ENCODE data around the gene PRPF8.
A peak's percentile ranks its signal among the peaks of the same experiment; 100 is the strongest.
"Not testable (repeated sequence)": the region's sequence is repeated elsewhere in the genome, so short reads cannot be mapped to it uniquely, and the experiment has no call there.

The PRPF8 gene

DNA sequence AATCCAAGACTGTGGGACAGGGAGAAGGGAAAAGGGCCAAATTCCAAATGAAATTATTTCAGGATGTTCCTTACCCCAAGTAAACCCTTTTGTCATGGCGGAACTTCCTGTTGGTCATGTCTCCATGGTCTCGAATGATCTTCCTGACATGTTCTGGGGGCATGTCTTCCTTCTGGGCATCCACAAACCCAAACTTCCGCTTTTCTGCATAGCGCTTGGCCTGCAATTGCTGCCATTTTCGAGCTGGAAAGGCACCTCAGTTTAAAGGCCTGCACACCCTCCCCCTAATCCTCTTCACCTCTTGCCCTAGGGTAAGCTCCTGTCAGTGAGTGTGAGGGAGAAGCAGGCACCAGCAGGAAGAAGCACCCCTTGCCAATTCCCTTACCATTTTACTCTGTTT lies 1.2 kb downstream of the PRPF8 start:
- peak overlapping the region; percentile 73 for H3K4me3 ChIP-seq (ENCODE audit: low read depth, low read length)
- DNase-seq (ENCODE audit: low read depth) = no peak
- TF ChIP-seq, protein P1, sequence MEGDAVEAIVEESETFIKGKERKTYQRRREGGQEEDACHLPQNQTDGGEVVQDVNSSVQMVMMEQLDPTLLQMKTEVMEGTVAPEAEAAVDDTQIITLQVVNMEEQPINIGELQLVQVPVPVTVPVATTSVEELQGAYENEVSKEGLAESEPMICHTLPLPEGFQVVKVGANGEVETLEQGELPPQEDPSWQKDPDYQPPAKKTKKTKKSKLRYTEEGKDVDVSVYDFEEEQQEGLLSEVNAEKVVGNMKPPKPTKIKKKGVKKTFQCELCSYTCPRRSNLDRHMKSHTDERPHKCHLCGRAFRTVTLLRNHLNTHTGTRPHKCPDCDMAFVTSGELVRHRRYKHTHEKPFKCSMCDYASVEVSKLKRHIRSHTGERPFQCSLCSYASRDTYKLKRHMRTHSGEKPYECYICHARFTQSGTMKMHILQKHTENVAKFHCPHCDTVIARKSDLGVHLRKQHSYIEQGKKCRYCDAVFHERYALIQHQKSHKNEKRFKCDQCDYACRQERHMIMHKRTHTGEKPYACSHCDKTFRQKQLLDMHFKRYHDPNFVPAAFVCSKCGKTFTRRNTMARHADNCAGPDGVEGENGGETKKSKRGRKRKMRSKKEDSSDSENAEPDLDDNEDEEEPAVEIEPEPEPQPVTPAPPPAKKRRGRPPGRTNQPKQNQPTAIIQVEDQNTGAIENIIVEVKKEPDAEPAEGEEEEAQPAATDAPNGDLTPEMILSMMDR (conservative IDR thresholded peaks at IDR 0.05; ENCODE audit: low read depth, low read length) = no peak

DNA sequence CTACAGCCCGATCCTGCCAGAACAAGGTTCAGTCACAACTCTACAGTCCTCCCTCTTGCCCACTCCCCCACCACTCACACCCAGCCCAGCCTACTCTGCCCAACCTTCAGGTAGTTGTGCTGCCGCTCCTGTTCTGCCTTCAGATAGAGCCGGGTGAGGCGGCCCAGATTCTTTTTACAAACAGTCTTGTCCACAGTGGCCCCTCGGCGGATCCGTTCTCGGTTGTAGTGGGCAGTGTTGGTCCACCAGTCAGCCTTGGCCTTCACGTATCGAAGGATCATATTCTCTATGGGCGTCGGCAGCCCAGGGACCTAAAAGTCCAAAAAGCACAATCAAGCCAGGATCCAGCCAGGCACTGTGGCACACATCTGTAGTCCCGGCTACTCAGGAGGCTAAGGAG lies 8.3 kb downstream of the PRPF8 start:
- DNase-seq (ENCODE audit: low read depth) = no peak
- TF ChIP-seq, protein P1 (conservative IDR thresholded peaks at IDR 0.05; ENCODE audit: low read depth, low read length) = no peak
- no peak overlapping the region for H3K4me3 ChIP-seq (ENCODE audit: low read depth, low read length)

- no peak overlapping the region for H3K4me3 ChIP-seq (ENCODE audit: low read depth, low read length)
- TF ChIP-seq, protein P1 (conservative IDR thresholded peaks at IDR 0.05; ENCODE audit: low read depth, low read length) = no peak
- no peak for DNase-seq (ENCODE audit: low read depth)
Measured at GRCh38 chr17:1673041-1673785, 11.5 kb downstream of the PRPF8 start.

- not testable (repeated sequence) for DNase-seq (ENCODE audit: low read depth); H3K4me3 ChIP-seq (ENCODE audit: low read depth, low read length)
Measured at GRCh38 chr17:1663934-1664333, 20.7 kb downstream of the PRPF8 start.

DNA sequence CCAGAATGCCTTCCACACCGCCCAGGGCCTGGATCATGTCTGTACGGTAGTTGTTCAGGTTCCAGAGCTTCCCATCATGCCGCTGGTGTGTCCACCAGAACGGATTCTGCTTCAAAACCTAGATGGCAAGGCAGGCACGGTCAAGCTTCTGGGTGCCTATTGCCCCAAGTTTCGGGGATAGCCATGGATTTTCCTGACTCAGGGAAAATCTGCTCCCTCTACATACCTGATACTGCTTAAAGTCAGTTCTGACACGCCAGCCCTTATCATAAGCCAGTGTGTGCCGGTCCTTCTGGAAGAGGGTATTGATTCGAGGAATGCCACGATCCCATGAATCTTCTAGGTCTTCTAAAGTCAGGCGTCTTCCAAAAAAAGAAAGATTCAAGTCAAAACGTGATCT lies 23.6 kb downstream of the PRPF8 start:
- TF ChIP-seq, protein P1 (conservative IDR thresholded peaks at IDR 0.05; ENCODE audit: low read depth, low read length) = no peak
- DNase-seq (ENCODE audit: low read depth) = no peak
- H3K4me3 ChIP-seq (ENCODE audit: low read depth, low read length) = no peak overlapping the region

- no peak for DNase-seq (ENCODE audit: low read depth)
- H3K4me3 ChIP-seq (ENCODE audit: low read depth, low read length) = no peak overlapping the region
- TF ChIP-seq, protein P1 (conservative IDR thresholded peaks at IDR 0.05; ENCODE audit: low read depth, low read length) = no peak
Measured at GRCh38 chr17:1658100-1658499, 26.6 kb downstream of the PRPF8 start.

DNA sequence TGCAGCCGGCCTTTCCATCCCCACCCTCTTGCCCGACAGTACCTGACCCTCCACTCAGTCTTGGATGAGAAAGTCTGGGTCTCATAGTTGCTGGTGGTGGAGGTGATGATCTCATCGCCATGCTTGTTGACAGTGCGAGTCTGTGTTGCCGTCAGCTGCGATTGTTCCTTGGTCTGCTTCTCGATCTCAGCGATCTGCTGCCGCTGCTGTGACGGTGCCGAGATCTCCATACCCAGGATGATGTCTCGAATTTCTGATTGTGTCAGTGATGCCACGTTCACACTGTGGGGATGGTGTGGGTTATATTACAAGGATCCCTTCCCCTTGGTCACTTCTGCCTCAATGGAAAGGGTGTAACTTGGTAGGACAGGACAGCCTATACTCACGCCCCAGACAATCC lies 30.9 kb downstream of the PRPF8 start:
- no peak overlapping the region for H3K4me3 ChIP-seq (ENCODE audit: low read depth, low read length)
- no peak for DNase-seq (ENCODE audit: low read depth)
- TF ChIP-seq, protein P1 (conservative IDR thresholded peaks at IDR 0.05; ENCODE audit: low read depth, low read length) = no peak

DNA sequence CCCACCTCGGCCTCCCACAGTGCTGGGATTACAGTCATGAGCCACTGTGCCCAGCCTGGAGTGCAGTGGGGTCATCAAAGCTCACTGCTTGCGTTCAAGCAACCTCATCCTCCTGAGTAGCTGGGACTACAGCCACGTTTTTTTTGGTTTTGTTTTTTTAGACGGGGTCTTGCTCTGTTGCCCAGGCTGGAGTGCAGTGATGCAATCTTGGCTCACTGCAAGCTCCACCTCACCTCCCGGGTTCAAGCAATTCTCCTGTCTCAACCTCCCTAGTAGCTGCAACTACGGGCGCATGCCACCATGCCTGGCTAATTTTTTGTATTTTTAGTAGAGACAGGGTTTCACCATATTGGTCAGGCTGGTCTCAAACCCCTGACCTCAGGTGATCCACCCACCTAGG lies 31.9 kb downstream of the PRPF8 start:
- H3K4me3 ChIP-seq (ENCODE audit: low read depth, low read length); DNase-seq (ENCODE audit: low read depth): not testable (repeated sequence)

Data from choroid plexus epithelial cell (primary cell).